Measurements from ENCODE around the gene WNT1.

The WNT1 gene

GRCh38 chr12:48978291-48978740, at the start of gene WNT1:
Gene WNT1 (plus strand): TSS chr12:48978322. CDS start chr12:48978651, 329 bp downstream.
- DNase-seq, result no peak

GRCh38 chr12:48929551-48929950, 48.6 kb upstream of the WNT1 start:
- no peak for DNase-seq

- DNase-seq, result no peak
These were observed 47.6 kb upstream of the WNT1 start for GRCh38 chr12:48930475-48930874.

- DNase-seq, result no peak
These were observed 45.2 kb upstream of the WNT1 start for GRCh38 chr12:48932878-48933277.

DNA sequence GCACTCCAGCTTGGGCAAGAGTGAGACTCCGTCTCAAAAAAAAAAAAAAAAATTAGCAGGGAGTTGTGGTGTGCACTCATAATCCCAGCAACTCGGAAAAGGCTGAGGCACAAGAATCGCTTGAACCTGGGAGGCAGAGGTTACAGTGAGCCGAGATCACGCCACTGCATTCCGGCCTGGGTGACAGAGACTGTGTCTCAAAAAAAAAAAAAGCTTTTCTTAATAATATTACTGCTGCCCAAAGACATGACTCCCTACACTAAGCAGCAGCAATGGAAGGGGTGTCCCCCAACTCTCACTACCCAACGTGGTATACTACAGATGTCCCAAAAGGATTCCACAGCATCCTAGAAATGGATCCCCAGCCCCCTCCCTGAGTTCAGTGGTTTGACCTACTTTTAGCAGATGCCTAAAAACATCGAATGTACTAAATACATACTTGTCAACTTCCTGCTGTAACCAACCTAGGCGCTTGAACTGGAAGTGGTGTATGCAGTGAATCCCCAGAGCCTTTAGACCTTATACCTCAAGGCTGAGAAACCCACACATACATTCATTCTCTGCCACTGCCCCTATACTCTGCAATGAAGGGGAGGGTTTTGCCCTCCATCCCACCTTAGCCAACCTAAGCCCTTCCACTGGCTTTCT, 44.3 kb upstream of the WNT1 start:
- no peak for DNase-seq

DNA sequence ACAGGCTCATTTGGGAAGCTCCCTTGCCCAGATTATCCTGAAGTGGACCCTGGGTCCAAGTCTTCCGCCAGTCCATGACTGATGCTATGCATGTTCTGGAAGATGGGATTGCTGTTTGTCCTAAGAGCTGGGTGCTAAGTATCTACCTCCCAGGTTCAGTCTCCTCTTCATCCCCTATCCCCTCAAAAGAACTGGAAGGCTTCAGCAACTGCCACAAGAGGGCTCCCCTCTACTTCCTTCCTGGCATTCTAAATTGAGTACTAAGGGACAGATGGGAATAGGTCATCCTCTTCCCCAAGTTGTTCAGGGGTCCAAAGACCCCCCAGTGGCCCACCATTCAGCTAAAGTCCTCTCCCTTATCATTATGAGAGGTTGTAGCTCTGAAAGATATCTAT, 43.8 kb upstream of the WNT1 start:
- peak; percentile 8 for DNase-seq

DNA sequence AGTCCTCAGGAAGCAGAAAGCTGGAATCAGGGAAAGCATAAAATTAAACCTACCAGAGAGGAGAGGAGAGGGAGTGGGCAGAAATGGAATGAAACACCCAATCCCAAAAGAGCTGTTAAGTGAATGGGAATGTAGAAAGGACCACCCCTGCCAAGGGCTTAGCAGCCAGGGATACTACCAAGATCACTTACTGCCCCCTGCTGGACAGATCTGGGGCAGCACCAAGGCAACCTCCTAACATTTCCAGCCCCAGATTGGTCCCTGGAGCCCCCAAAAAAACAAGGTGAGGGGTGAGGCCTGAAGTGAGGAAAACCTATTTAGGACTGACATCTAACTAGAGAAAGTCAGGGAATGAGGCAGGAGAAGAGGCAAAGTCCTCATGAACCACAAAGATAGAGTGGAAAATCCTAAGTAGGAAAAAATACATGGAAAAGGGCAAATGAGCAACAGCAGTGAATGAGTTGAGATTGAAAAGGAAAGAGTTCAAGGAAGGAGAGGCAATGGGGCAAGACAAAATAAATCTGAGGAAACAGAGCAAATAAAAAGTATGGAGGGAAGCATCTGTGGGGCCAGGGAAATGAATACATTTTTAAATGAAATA, 41.6 kb upstream of the WNT1 start:
- peak; percentile 35 for DNase-seq

- peak; percentile 7 for DNase-seq
These were observed 41.0 kb upstream of the WNT1 start for GRCh38 chr12:48937170-48937569.

DNA sequence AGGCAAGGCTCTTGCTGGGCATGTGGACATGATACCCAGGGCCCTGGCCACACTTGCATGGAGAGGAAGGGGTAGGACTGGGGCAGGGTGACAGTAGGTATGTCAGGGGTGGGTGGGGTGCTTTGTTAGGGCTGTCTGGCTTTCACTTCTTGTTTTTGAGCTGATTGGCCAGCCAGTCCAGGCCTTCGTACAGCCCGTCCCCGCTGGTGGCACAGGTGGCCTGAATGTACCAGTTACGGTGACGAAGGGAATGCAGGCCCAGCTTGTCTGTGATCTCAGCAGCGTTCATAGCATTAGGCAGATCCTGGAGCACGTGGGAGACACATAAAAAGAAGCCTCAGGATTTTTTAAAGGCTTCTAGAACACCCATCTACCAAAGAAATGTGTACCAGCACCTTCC, 39.3 kb upstream of the WNT1 start:
- DNase-seq, result peak; percentile 38

GRCh38 chr12:48940181-48940580, 37.9 kb upstream of the WNT1 start:
- DNase-seq, result peak; percentile 95

DNA sequence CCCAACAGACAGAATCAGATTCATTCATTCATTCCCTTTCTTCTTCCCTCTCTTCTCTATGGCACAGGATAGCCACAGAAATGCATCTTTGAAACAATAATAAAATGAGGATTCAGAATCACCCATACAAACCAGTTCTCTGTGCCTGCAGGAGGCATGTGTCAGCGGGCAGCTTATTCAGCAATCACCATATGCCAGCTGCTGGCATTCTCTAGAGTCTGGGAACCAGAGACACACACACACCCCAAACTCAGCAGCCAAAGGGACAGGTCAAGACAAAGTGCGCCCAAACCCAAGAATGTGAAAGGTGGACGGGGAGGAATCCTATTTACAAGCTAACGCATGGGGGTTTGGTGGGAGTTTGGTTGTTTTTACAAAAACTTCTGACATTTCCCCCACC, 34.9 kb upstream of the WNT1 start:
- no peak for DNase-seq

DNA sequence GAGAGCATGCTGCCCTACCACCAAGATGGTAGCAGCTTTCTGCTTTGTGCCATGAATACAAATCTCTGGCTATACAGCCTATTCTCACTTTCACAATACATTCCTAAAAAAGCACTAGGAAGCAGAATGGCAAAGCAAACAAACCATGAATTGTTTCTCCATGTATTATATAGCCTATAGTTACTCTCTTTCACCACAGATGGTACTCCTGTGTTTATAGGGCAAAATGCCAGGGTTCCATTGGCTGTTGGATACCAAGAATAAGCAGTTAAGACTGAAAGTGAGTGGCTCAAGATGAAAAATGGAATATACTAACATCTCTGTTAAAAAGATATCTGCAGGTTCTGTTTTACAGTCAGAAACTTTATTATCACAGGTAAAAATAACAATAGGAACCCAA, 31.9 kb upstream of the WNT1 start:
- DNase-seq, result no peak

GRCh38 chr12:48946943-48947342, 31.2 kb upstream of the WNT1 start:
- no peak for DNase-seq

GRCh38 chr12:48947727-48948126, 30.4 kb upstream of the WNT1 start:
- no peak for DNase-seq

DNA sequence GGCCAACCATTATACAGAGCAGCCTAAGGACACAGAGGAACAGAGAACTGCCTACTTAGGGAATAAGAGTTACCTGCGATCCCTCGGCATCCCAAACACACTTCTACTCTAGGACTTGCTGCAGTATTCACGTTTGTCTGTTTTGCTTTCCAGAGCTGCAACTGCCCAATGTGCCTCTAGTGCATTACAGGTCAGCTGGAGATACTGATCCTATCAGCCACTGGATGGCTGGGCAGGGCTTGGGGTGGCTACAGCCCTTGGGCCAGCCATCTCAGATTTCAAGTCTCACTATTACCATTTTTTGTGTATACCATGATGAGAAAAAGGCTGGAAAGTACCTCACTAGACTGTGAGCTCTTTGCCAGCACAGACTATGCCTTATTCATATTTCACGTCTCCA, 25.4 kb upstream of the WNT1 start:
- DNase-seq, result no peak

DNA sequence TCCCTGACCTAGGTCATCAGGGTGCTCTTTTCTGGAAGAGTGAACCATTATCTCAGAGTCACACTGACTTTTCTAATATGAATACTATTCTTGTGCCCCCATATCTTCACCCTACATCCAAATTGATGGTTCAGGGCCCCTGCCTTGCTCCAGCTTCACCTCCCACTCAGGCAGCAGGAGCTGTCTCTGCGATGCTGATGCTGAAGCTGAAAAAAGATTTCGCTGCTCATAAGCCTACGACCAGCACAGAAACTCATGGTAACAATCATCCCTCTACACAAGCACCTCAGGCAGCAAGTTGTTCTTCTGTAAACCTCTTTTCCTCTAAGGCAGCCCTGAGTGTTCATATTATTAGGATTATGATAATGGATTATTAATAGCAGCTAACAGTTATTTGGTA, 24.1 kb upstream of the WNT1 start:
- DNase-seq, result no peak

- DNase-seq, result peak; percentile 98
These were observed 23.2 kb upstream of the WNT1 start for GRCh38 chr12:48954841-48955501.

- DNase-seq, result peak; percentile 92
These were observed 21.6 kb upstream of the WNT1 start for GRCh38 chr12:48956279-48957140.

DNA sequence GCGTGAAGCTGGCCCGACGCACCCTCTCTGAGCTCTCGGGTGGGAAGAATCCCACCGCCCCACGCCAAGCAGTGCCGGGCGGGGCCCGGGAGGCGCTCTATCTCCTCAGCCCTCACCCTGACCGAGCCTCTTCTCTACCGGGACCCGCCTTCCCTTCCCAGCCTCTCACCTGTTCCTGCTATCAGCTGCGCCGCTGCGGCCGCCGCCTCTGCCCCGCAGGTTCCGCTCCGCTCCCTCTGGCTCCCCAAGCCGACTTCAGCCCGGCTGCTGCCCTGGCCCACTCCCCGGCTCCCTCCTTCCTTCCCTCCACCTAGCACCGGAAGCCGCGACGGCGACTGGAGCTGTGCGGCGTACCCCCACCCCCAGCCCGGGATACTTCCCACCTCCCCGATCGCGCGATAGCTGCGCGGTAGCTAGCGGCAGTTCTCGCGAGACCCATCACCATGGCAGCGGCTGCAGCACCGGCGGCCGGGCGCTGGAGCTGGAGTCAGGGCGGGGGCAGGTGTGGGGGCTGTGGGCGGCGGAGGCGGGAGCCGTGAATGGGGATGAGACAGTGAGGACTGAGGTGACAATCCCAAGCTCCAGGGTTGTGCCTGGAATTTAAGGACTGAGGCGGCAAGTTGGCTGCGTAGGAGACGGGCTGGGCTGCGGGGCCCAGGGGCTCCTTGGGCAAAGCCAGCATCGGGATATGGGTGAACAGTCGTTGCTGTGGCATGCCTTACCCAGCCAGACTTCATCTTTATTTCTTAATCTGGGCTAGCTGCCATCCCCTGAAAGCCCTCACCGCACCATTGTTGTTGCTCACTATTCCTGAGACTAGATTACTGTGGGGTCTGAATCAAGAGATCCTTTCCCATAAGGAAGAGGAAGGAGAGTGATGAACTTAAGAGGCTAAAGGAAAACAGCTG, 20.7 kb upstream of the WNT1 start, which contains the start of gene ARF3:
Gene ARF3 (minus strand): TSS at position 347 of the 908 bp plus-strand sequence. CDS start 16,392 bp downstream, outside the sequence.
- peak; percentile 80 for DNase-seq

DNA sequence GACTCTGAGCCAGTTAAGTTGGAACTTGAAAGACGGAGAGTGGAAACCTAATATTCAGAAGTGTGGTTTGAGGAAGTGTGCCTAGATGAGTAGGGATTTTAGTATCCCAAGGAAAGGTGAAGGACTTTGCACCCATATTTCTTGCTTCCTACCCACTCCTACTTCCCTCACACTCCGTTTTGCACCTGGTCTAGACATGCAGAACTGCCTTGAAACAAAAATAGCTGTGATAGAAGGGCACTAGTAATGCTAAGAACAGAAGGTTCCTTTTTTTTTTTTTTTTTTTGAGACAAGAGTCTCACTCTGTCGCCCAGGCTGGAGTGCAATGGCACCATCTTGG, 20.1 kb upstream of the WNT1 start:
- DNase-seq, result peak; percentile 40

- no peak for DNase-seq
These were observed 17.3 kb upstream of the WNT1 start for GRCh38 chr12:48960834-48961233.

DNA sequence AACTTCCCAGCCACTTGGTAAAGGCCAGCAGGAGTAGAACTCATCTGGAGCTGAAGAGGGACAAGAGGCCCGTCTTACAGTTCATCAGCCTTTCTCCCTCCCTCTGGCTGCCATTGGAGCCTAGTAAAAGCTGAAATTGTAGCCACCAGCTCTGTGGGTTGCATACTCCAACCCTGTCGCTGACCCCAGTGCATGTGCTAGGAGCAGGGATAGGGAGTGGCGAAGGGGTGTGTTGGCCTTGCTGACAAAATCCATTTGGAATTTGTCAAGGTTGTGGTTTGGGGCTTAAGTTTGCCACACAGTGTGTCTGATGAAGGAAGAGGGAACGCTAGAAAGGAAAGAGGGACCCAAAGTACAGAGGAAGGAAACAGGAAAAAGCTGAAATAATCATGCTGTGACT, 16.8 kb upstream of the WNT1 start:
- DNase-seq, result no peak
